C4-2B (cell line): ENCODE measurements around the gene AQP6.

ENCODE experiments used
- ZFX ChIP-seq: fragments of 450-650 bp; IDR thresholded peaks from 2 replicates; pipeline ENCODE4 v1.6.1; 2017
- TF ChIP-seq, protein P1 (sequence below): fragments of 450-650 bp; conservative IDR thresholded peaks from 2 replicates; pipeline ENCODE4 v1.5.1; 2017; ENCODE audit warnings: mild to moderate bottlenecking

- TF ChIP-seq, protein P1, sequence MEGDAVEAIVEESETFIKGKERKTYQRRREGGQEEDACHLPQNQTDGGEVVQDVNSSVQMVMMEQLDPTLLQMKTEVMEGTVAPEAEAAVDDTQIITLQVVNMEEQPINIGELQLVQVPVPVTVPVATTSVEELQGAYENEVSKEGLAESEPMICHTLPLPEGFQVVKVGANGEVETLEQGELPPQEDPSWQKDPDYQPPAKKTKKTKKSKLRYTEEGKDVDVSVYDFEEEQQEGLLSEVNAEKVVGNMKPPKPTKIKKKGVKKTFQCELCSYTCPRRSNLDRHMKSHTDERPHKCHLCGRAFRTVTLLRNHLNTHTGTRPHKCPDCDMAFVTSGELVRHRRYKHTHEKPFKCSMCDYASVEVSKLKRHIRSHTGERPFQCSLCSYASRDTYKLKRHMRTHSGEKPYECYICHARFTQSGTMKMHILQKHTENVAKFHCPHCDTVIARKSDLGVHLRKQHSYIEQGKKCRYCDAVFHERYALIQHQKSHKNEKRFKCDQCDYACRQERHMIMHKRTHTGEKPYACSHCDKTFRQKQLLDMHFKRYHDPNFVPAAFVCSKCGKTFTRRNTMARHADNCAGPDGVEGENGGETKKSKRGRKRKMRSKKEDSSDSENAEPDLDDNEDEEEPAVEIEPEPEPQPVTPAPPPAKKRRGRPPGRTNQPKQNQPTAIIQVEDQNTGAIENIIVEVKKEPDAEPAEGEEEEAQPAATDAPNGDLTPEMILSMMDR = no peak
- TF ChIP-seq ZFX = no peak
These were observed 35.8 kb upstream of the AQP6 start for GRCh38 chr12:49936925-49937324.
